NCI-H748 (cell line): ENCODE results near the gene PPP5C.
"Not testable (repeated sequence)": the region's sequence is repeated elsewhere in the genome, so short reads cannot be mapped to it uniquely, and the experiment has no call there.

Experiments used
- DNase-seq: peaks from one replicate; lab custom pipeline; 2025; ENCODE audit not compliant: unreplicated experiment; lab: John Stamatoyannopoulos, UW

Gene PPP5C

GRCh38 chr19:46384396-46384795, 37.5 kb downstream of the PPP5C start:
- DNase-seq = no peak

- DNase-seq = no peak
Observed at GRCh38 chr19:46385636-46386035, 38.7 kb downstream of the PPP5C start.

- DNase-seq = no peak
Observed at GRCh38 chr19:46386151-46386550, 39.3 kb downstream of the PPP5C start.

GRCh38 chr19:46386996-46387712, 40.3 kb downstream of the PPP5C start:
- no peak for DNase-seq

GRCh38 chr19:46387713-46388130, 40.8 kb downstream of the PPP5C start:
- DNase-seq = no peak

GRCh38 chr19:46388311-46389095, 41.6 kb downstream of the PPP5C start:
- DNase-seq = no peak

- no peak for DNase-seq
Observed at GRCh38 chr19:46390121-46390858, 43.4 kb downstream of the PPP5C start.

GRCh38 chr19:46390866-46391265, 44.0 kb downstream of the PPP5C start:
- DNase-seq = no peak

- DNase-seq = no peak
Observed at GRCh38 chr19:46391296-46392251, 44.7 kb downstream of the PPP5C start.

- DNase-seq = no peak
Observed at GRCh38 chr19:46392252-46392801, 45.4 kb downstream of the PPP5C start.

GRCh38 chr19:46392837-46393236, 46.0 kb downstream of the PPP5C start:
- no peak for DNase-seq

- no peak for DNase-seq
Observed at GRCh38 chr19:46393456-46394401, 46.8 kb downstream of the PPP5C start.

GRCh38 chr19:46394402-46394797, 47.5 kb downstream of the PPP5C start:
- no peak for DNase-seq

- not testable (repeated sequence) for DNase-seq
Observed at GRCh38 chr19:46397801-46398479, 51.1 kb downstream of the PPP5C start.

- DNase-seq = no peak
Observed at GRCh38 chr19:46402725-46403124, 55.8 kb downstream of the PPP5C start.

GRCh38 chr19:46404055-46404752, 57.3 kb downstream of the PPP5C start:
- no peak for DNase-seq

- DNase-seq = no peak
Observed at GRCh38 chr19:46404753-46405468, 58.0 kb downstream of the PPP5C start.
